ENCODE data around the gene OR2F1. TPM values are rescaled to one million over a fixed set of nuclear protein-coding genes. Genes with fewer than 3 reads are reported as not detected.

OR2F1 gene
- total RNA-seq, 1 donor from 2014 or later: not detected

DNA sequence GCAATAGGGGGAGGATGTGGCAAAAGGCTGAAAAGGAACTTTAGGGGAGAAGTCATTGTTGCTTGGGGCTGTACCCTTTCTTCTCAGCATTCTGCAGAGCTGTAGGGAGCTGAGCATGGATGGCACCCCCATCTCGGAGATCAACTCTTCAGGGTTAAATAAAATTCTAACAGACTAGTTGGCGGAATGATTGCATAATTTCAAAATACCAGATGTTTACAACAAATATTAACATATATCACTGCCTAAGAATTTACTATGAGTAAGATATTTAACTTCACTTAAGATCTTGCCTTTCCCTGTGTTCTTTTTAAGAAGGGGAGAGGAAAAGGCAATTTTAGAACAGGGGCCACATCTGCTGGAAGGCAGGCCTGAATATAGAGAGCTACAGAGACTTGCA lies 509 bp upstream of the OR2F1 start:
- Mint-ChIP-seq H3K9me3 (peaks cover 7% of the 10 kb centered on the region), H3K36me3 (no peaks in the 10 kb centered on the region), H3K27me3 (ENCODE audit: low read depth) (peaks cover 26% of the 10 kb centered on the region), H3K4me1 (no peaks in the 10 kb centered on the region), H3K4me3 (no peak overlapping the region), H3K27ac (no peak overlapping the region)
- no peak for DNase-seq (ENCODE audit: low spot score in 2 of 2, unreplicated experiment in 2 of 2)
- TF ChIP-seq, protein P1, sequence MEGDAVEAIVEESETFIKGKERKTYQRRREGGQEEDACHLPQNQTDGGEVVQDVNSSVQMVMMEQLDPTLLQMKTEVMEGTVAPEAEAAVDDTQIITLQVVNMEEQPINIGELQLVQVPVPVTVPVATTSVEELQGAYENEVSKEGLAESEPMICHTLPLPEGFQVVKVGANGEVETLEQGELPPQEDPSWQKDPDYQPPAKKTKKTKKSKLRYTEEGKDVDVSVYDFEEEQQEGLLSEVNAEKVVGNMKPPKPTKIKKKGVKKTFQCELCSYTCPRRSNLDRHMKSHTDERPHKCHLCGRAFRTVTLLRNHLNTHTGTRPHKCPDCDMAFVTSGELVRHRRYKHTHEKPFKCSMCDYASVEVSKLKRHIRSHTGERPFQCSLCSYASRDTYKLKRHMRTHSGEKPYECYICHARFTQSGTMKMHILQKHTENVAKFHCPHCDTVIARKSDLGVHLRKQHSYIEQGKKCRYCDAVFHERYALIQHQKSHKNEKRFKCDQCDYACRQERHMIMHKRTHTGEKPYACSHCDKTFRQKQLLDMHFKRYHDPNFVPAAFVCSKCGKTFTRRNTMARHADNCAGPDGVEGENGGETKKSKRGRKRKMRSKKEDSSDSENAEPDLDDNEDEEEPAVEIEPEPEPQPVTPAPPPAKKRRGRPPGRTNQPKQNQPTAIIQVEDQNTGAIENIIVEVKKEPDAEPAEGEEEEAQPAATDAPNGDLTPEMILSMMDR (IDR thresholded peaks at IDR 0.05; ENCODE audit: unreplicated experiment): no peak

DNA sequence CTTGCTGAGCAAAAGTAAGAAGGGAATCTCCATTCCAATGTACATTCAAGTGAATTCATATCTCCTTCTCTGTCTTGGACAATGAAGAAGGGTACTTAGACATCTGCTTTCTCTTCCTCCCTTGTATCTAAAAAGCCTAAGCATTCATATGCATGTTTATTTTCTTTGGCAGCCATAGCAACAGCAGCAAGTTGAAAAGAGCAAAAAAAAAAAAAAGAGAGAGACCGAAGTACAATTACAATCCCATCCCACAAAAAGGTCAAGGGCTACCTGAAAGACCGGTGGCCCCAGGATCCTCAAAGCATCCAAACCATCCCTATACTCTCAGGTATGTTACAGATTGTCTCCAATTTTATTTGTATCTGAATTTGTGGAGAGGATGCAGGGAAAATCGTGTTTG lies 4.1 kb downstream of the OR2F1 start:
- no peak overlapping the region for H3K27ac Mint-ChIP-seq
- no peaks in the 10 kb centered on the region for H3K36me3 Mint-ChIP-seq

DNA sequence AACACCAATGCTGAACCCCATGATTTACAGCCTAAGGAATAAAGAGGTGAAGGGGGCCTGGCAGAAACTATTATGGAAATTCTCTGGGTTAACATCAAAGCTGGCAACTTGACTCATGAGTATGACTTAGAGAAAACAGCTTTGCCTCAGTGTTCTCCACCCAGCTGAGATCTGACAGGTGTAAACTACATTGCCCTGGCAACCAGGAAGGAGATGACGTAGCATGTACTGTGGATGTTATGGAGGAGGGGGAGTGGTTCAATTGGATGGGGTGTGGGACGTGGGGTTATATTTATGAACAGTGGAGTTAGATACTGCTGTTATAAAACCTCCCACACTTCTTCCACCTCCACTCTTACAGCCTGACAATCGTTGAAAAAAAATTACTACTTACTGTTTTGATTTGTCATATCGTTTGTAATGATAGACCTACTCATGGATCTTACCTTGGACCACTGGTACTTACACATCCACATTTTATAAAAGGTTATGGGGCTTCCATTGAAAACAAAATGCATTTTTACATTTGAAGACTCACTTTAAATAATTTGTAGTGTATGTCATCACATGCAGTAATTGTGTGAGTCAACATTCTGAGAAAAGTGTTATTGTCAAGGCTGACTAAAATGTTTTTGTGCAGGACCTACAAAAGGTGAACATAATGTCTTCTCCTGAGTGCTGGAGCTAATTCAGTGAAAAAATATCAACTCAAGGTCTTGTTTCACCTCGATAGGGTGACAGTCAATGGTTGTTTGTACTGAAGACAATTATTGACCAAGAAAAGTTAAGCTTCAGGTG lies 6.4 kb downstream of the OR2F1 start:
- Mint-ChIP-seq H3K4me3 (no peak overlapping the region), H3K36me3 (no peaks in the 10 kb centered on the region), H3K27ac (no peak overlapping the region), H3K9me3 (no peaks in the 10 kb centered on the region), H3K27me3 (ENCODE audit: low read depth) (peaks cover 21% of the 10 kb centered on the region), H3K4me1 (no peaks in the 10 kb centered on the region)
- TF ChIP-seq, protein P1 (IDR thresholded peaks at IDR 0.05; ENCODE audit: unreplicated experiment): no peak
- no peak for DNase-seq (ENCODE audit: low spot score in 2 of 2, unreplicated experiment in 2 of 2)

More for the DNA sequence above, 4.1 kb downstream of the OR2F1 start:
- no peaks in the 10 kb centered on the region for H3K9me3 Mint-ChIP-seq
- TF ChIP-seq, protein P1 (IDR thresholded peaks at IDR 0.05; ENCODE audit: unreplicated experiment): no peak
- H3K4me3 Mint-ChIP-seq: no peak overlapping the region
- no peaks in the 10 kb centered on the region for H3K4me1 Mint-ChIP-seq
- H3K27me3 Mint-ChIP-seq (ENCODE audit: low read depth): peaks cover 24% of the 10 kb centered on the region
- no peak for DNase-seq (ENCODE audit: low spot score in 2 of 2, unreplicated experiment in 2 of 2)

DNA sequence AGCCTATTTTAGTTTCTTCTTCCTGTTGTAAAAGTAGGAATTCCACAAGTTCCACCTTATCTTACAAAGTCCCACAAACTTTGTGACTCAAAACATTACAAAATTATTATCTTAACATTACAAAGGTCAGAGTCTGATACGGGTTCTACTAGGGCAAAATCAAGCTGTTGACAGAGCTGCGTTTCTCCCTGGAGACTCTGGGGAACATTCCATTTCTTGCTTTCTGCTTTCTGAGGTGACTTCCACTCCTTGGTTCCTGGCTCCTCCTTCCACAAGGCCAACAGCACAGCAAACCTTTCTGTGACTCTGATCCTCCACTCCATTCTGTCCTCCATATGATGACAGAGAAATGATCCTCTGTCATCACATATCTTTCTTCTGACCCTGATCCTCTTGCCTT lies 10.6 kb downstream of the OR2F1 start:
- H3K27ac Mint-ChIP-seq: no peak overlapping the region
- no peak for DNase-seq (ENCODE audit: low spot score in 2 of 2, unreplicated experiment in 2 of 2)
- no peak overlapping the region for H3K4me3 Mint-ChIP-seq
- no peaks in the 10 kb centered on the region for H3K4me1 Mint-ChIP-seq
- H3K9me3 Mint-ChIP-seq: peaks cover 7% of the 10 kb centered on the region
- no peaks in the 10 kb centered on the region for H3K27me3 Mint-ChIP-seq (ENCODE audit: low read depth)
- no peaks in the 10 kb centered on the region for H3K36me3 Mint-ChIP-seq
- TF ChIP-seq, protein P1 (IDR thresholded peaks at IDR 0.05; ENCODE audit: unreplicated experiment): no peak

DNA sequence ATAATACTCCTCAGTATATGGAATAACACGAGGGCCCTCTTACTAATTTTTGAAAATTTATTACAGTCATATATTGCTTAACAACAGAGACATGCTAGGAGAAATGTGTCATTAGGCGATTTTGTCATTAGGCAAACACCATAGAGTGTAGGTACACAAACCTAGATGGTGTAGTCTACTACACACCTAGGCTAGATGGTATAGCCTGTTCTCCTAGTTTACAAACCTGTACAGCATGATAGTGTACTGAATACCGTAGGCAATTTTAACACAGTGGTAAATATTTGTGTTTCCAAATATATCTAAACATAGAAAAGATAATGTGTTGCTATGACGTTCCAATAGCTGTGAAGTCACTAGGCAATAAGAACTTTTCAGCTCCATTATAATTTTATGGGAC lies 12.8 kb downstream of the OR2F1 start:
- Mint-ChIP-seq H3K27ac (no peak overlapping the region), H3K36me3 (no peaks in the 10 kb centered on the region), H3K4me1 (no peaks in the 10 kb centered on the region), H3K27me3 (ENCODE audit: low read depth) (no peaks in the 10 kb centered on the region), H3K4me3 (no peak overlapping the region), H3K9me3 (peaks cover 7% of the 10 kb centered on the region)
- TF ChIP-seq, protein P1 (IDR thresholded peaks at IDR 0.05; ENCODE audit: unreplicated experiment): no peak
- no peak for DNase-seq (ENCODE audit: low spot score in 2 of 2, unreplicated experiment in 2 of 2)
